GM12873 (cell line): Measurements from ENCODE around the gene UBE2G2.

Experiments
- CTCF ChIP-seq: IDR thresholded peaks from 2 replicates; pipeline ENCODE4 v1.5.1; 2012; ENCODE audit warnings: low read depth, mild to moderate bottlenecking, moderate library complexity, low read length, control low read depth; ENCODE audit not compliant: insufficient read depth; ENCODE audit errors: missing control alignments

Gene UBE2G2

GRCh38 chr21:44752671-44753235 is 48.9 kb downstream of the UBE2G2 start:
- no peak for TF ChIP-seq CTCF

GRCh38 chr21:44751799-44752636 is 49.6 kb downstream of the UBE2G2 start:
- TF ChIP-seq CTCF, result no peak

- no peak for TF ChIP-seq CTCF
These were observed 50.3 kb downstream of the UBE2G2 start for GRCh38 chr21:44751186-44751798.

DNA sequence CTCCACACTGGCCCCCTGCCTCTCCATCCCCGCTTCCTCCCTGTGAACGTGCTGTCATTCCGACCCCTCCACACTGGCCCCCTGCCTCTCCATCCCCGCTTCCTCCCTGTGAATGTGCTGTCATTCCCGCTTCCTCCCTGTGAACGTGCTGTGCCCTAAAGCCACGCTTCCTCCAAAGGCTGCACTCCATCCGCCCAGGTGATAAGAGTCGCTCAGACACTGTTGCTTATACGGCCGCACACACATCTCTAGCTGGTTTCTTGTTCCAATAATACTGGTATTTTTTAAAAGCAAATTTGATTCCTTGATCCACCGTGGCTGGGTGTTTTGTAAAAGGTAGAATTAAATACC is 51.0 kb downstream of the UBE2G2 start:
- no peak for TF ChIP-seq CTCF

DNA sequence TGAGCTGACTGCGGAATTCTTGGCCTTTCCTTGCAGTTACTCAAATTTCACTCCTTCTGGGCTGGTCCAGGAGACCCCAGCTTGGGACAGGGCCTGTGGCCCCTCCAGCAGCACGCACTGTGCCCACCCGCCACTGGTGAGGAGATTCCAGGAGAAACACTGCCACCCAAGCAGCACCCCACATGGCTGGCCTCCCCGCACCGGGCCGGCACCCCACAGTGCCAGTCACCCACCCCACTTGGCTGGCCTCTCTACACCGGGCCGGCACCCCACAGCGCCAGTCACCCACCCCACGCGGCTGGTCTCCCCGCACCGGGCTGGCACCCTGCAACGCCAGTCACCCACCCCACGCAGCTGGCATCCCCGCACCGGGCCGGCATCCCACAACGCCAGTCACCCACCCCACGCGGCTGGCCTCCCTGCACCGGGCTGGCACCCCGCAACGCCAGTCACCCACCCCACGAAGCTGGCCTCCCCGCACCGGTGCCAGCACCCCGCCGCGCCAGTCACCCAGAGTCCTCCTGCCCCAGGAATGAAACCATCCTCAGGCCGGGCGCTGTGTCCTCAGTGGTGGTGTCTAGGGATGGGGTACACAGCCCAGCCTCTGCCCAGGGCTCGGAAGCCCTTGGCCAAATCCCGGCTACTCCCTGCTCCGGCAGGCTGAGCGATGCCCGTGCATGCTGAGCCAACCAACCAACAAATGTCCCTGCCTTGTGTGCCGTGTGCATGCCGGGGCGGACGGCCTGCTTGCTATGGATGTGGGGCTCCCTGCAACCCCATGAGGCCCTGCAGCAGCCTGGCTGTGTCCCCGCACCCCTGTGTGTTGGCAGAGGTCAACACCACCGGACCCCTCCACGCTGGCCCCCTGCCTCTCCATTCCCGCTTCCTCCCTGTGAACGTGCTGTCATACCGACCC is 51.6 kb downstream of the UBE2G2 start:
- no peak for TF ChIP-seq CTCF

GRCh38 chr21:44749116-44749758 is 52.4 kb downstream of the UBE2G2 start:
- TF ChIP-seq CTCF, result no peak
